ENCODE results near the gene TPO.
"Not testable (repeated sequence)": the region's sequence is repeated elsewhere in the genome, so short reads cannot be mapped to it uniquely, and the experiment has no call there.

Gene TPO

GRCh38 chr2:1563084-1563857 is 150.0 kb downstream of the TPO start:
- H3K27me3 Mint-ChIP-seq (ENCODE audit: low read depth, poor library complexity), result peaks cover 12% of the 10 kb centered on the region
- no peak overlapping the region for H3K4me3 Mint-ChIP-seq
- peaks cover 13% of the 10 kb centered on the region for H3K9me3 Mint-ChIP-seq
- DNase-seq, result no peak
- TF ChIP-seq CTCF (IDR thresholded peaks at IDR 0.05), result no peak
- peaks cover 21% of the 10 kb centered on the region for H3K4me1 Mint-ChIP-seq
- peaks cover 5% of the 10 kb centered on the region for H3K36me3 Mint-ChIP-seq (ENCODE audit: low read depth)
- no peak overlapping the region for H3K27ac Mint-ChIP-seq

- H3K27me3 Mint-ChIP-seq (ENCODE audit: low read depth, poor library complexity), result peaks cover 9% of the 10 kb centered on the region
- DNase-seq, result no peak
- H3K27ac Mint-ChIP-seq, result no peak overlapping the region
- peaks cover 15% of the 10 kb centered on the region for H3K9me3 Mint-ChIP-seq
- H3K4me1 Mint-ChIP-seq, result peaks cover 21% of the 10 kb centered on the region
- H3K36me3 Mint-ChIP-seq (ENCODE audit: low read depth), result peaks cover 5% of the 10 kb centered on the region
- no peak for TF ChIP-seq CTCF (IDR thresholded peaks at IDR 0.05)
- no peak overlapping the region for H3K4me3 Mint-ChIP-seq
Observed at GRCh38 chr2:1563943-1564891, 151.0 kb downstream of the TPO start.

GRCh38 chr2:1567556-1568344 is 154.5 kb downstream of the TPO start:
- peaks cover 3% of the 10 kb centered on the region for H3K27me3 Mint-ChIP-seq (ENCODE audit: low read depth, poor library complexity)
- no peak overlapping the region for H3K27ac Mint-ChIP-seq
- H3K36me3 Mint-ChIP-seq (ENCODE audit: low read depth), result peaks cover 5% of the 10 kb centered on the region
- H3K4me1 Mint-ChIP-seq, result no peaks in the 10 kb centered on the region
- no peak for DNase-seq
- H3K4me3 Mint-ChIP-seq, result no peak overlapping the region
- peaks cover 17% of the 10 kb centered on the region for H3K9me3 Mint-ChIP-seq
- no peak for TF ChIP-seq CTCF (IDR thresholded peaks at IDR 0.05)

- not testable (repeated sequence) for H3K27me3 Mint-ChIP-seq (ENCODE audit: low read depth, poor library complexity); H3K36me3 Mint-ChIP-seq (ENCODE audit: low read depth); H3K4me1 Mint-ChIP-seq; H3K4me3 Mint-ChIP-seq; DNase-seq; H3K27ac Mint-ChIP-seq
- H3K9me3 Mint-ChIP-seq, result peaks cover 17% of the 10 kb centered on the region
Observed at GRCh38 chr2:1568345-1568668, 155.0 kb downstream of the TPO start.

- H3K27ac Mint-ChIP-seq, result no peak overlapping the region
- no peak for TF ChIP-seq CTCF (IDR thresholded peaks at IDR 0.05)
- peaks cover 5% of the 10 kb centered on the region for H3K36me3 Mint-ChIP-seq (ENCODE audit: low read depth)
- no peak overlapping the region for H3K4me3 Mint-ChIP-seq
- peaks cover 8% of the 10 kb centered on the region for H3K27me3 Mint-ChIP-seq (ENCODE audit: low read depth, poor library complexity)
- H3K4me1 Mint-ChIP-seq, result no peaks in the 10 kb centered on the region
- peaks cover 17% of the 10 kb centered on the region for H3K9me3 Mint-ChIP-seq
- DNase-seq, result no peak
Observed at GRCh38 chr2:1569879-1570450, 156.7 kb downstream of the TPO start.

Measured in nephron progenitor cell (in vitro differentiated cells).